ENCODE measurements around the gene HMCN2. TPM values are rescaled to one million over a fixed set of nuclear protein-coding genes. Genes with fewer than 3 reads are reported as not detected.

HMCN2 gene
- polyA plus RNA-seq, 1 donor = 7.5 TPM

GRCh38 chr9:130372057-130372456, 106.5 kb downstream of the HMCN2 start:
- DNase-seq = no peak

- no peak for DNase-seq
Measured at GRCh38 chr9:130373679-130374325, 108.2 kb downstream of the HMCN2 start.

- no peak for DNase-seq
Measured at GRCh38 chr9:130377612-130378011, 112.1 kb downstream of the HMCN2 start.

- DNase-seq = no peak
Measured at GRCh38 chr9:130378875-130379648, 113.5 kb downstream of the HMCN2 start.

- no peak for DNase-seq
Measured at GRCh38 chr9:130379649-130379970, 114.0 kb downstream of the HMCN2 start.

GRCh38 chr9:130380920-130381469, 115.4 kb downstream of the HMCN2 start:
- DNase-seq = no peak

GRCh38 chr9:130381660-130382059, 116.1 kb downstream of the HMCN2 start:
- DNase-seq = no peak

GRCh38 chr9:130382096-130382495, 116.5 kb downstream of the HMCN2 start:
- DNase-seq = no peak

GRCh38 chr9:130382636-130383349, 117.2 kb downstream of the HMCN2 start:
- no peak for DNase-seq

GRCh38 chr9:130383350-130383715, 117.8 kb downstream of the HMCN2 start:
- DNase-seq = no peak

- no peak for DNase-seq
Measured at GRCh38 chr9:130383979-130384676, 118.6 kb downstream of the HMCN2 start.

- no peak for DNase-seq
Measured at GRCh38 chr9:130385257-130385656, 119.7 kb downstream of the HMCN2 start.

GRCh38 chr9:130387398-130387797, 121.8 kb downstream of the HMCN2 start:
- no peak for DNase-seq

- no peak for DNase-seq
Measured at GRCh38 chr9:130387905-130388304, 122.3 kb downstream of the HMCN2 start.

GRCh38 chr9:130390390-130390789, 124.8 kb downstream of the HMCN2 start:
- no peak for DNase-seq

- no peak for DNase-seq
Measured at GRCh38 chr9:130390986-130391385, 125.4 kb downstream of the HMCN2 start.

- DNase-seq = no peak
Measured at GRCh38 chr9:130391866-130392265, 126.3 kb downstream of the HMCN2 start.

- no peak for DNase-seq
Measured at GRCh38 chr9:130393681-130394071, 128.1 kb downstream of the HMCN2 start.

GRCh38 chr9:130394320-130394719, 128.8 kb downstream of the HMCN2 start:
- DNase-seq = no peak

GRCh38 chr9:130394814-130395470, 129.4 kb downstream of the HMCN2 start:
- no peak for DNase-seq

- no peak for DNase-seq
Measured at GRCh38 chr9:130395810-130396435, 130.4 kb downstream of the HMCN2 start.

- no peak for DNase-seq
Measured at GRCh38 chr9:130396581-130396980, 131.0 kb downstream of the HMCN2 start.

Measured in hindlimb muscle (tissue), 1 donor.